GM12878 (cell line): ENCODE measurements around the gene HPSE2. TPM values are rescaled to one million over a fixed set of nuclear protein-coding genes. Genes with fewer than 3 reads are reported as not detected.

Experiments used
- ATAC-seq: fragments of 200-7000 bp; cut with Tn5 transposase; 3 replicates; pipeline ENCODE4 v1.9.1; 2020; ENCODE audit warnings: mild to moderate bottlenecking, moderate library complexity
- BruUV-seq: library from RNA; stranded (reverse); fragments of 400-500 nt; replicated peaks from 2 replicates; lab custom pipeline; 2021; lab: Mats Ljungman, UMichigan
- CTCF ChIA-PET: fragments of 300-600 bp; sonication (Branson Sonifier 250); formaldehyde crosslinking; extraction: SDS; loops from one replicate; lab custom pipeline; 2021; ENCODE audit warnings: inconsistent platforms; lab: Yijun Ruan, JAX
- POLR2A ChIA-PET: fragments of 350-600 bp; formaldehyde crosslinking; extraction: SDS; loops from one replicate; lab custom pipeline; 2021; ENCODE audit warnings: inconsistent platforms; lab: Charles Lee
- RAD21 ChIA-PET: fragments of 300-600 bp; sonication (Branson Sonifier 250); formaldehyde crosslinking; loops from one replicate; lab custom pipeline; 2023; ENCODE audit warnings: antibody characterized with exemption; ENCODE audit not compliant: unreplicated experiment; lab: Charles Lee
- SMC1A ChIA-PET: fragments of 300-600 bp; sonication (Branson Sonifier 250); formaldehyde crosslinking; loops from one replicate; lab custom pipeline; 2023; ENCODE audit not compliant: unreplicated experiment, uncharacterized antibody; lab: Charles Lee
- DNase-seq: peaks from one replicate; pipeline ENCODE4 v3.0.0-alpha.2; 2011; ENCODE audit warnings: low read depth, low spot score
- FAIRE-seq: peaks from 3 replicates; lab custom pipeline; 2011; peaks lifted over from hg19 to GRCh38; lab: Jason Lieb, UNC
- H2AFZ ChIP-seq: 2 replicates; pipeline ENCODE4 v1.6.0; 2011; ENCODE audit warnings: low read depth, low read length, control low read depth; ENCODE audit not compliant: control insufficient read depth
- H3K27ac ChIP-seq: 2 replicates; pipeline ENCODE4 v1.5.1; 2011; ENCODE audit warnings: control low read depth; ENCODE audit not compliant: control insufficient read depth, insufficient read depth
- H3K27me3 ChIP-seq, 2 experiments: replicated peaks in 1 of 2; 2 replicates each; pipeline versions ENCODE4 v1.6.0 to v1.6.1; 2011; ENCODE audit warnings: low read length in 1 of 2; ENCODE audit not compliant: control insufficient read depth in 2 of 2, insufficient read depth in 2 of 2
- H3K36me3 ChIP-seq, 2 experiments: 2 replicates each; pipeline ENCODE4 v1.5.1; 2011; ENCODE audit warnings: low read length in 1 of 2; ENCODE audit not compliant: control insufficient read depth in 2 of 2, insufficient read depth in 2 of 2
- H3K4me1 ChIP-seq: 2 replicates; pipeline ENCODE4 v1.6.1; 2011; ENCODE audit warnings: mild to moderate bottlenecking, low read length, moderate library complexity, mixed read lengths; ENCODE audit not compliant: control insufficient read depth, insufficient read depth
- H3K4me2 ChIP-seq: 2 replicates; pipeline ENCODE4 v1.6.0; 2011; ENCODE audit warnings: control low read depth; ENCODE audit not compliant: control insufficient read depth, insufficient read depth
- H3K4me3 ChIP-seq: fragments of 200-600 bp; sonication (generic); 2 replicates; pipeline ENCODE4 v1.5.1; 2016
- H3K79me2 ChIP-seq: 2 replicates; pipeline ENCODE4 v1.6.0; 2011; ENCODE audit warnings: low read length; ENCODE audit not compliant: control insufficient read depth, insufficient read depth
- H3K9ac ChIP-seq: 2 replicates; pipeline ENCODE4 v1.8.0; 2011; ENCODE audit warnings: low read length, control low read depth, mixed read lengths; ENCODE audit not compliant: control insufficient read depth, insufficient read depth
- H3K9me3 ChIP-seq: replicated peaks from 3 replicates; pipeline ENCODE4 v1.5.1; 2011; ENCODE audit warnings: mild to moderate bottlenecking, low read length; ENCODE audit not compliant: control insufficient read depth, insufficient read depth
- H4K20me1 ChIP-seq: 2 replicates; pipeline ENCODE4 v1.6.0; 2011; ENCODE audit not compliant: control insufficient read depth, insufficient read depth
- BACH1 ChIP-seq: fragments of 450-650 bp; IDR thresholded peaks from 2 replicates; pipeline ENCODE4 v1.6.1; 2017; ENCODE audit warnings: mild to moderate bottlenecking, borderline replicate concordance
- CBX3 ChIP-seq: fragments of 200-600 bp; sonication (generic); IDR thresholded peaks from 2 replicates; pipeline ENCODE4 v1.6.1; 2016; ENCODE audit warnings: low read depth, borderline replicate concordance
- NFXL1 ChIP-seq: fragments of 450-650 bp; IDR thresholded peaks from 2 replicates; pipeline ENCODE4 v1.6.1; 2017; ENCODE audit warnings: antibody characterized with exemption, mild to moderate bottlenecking, borderline replicate concordance
- NRF1 ChIP-seq: conservative IDR thresholded peaks from 2 replicates; pipeline ENCODE4 v1.6.1; 2011; ENCODE audit warnings: mild to moderate bottlenecking, low read depth, low read length, improper control_type of control experiment
- PAX5 ChIP-seq: IDR thresholded peaks from 2 replicates; pipeline ENCODE4 v1.6.1; 2011; ENCODE audit warnings: low read depth, low read length, borderline replicate concordance
- POLR2AphosphoS2 ChIP-seq: IDR thresholded peaks from 2 replicates; pipeline ENCODE4 v1.6.1; 2011; ENCODE audit warnings: low read depth, mild to moderate bottlenecking, low read length, improper control_type of control experiment, moderate library complexity
- POU2F2 ChIP-seq: IDR thresholded peaks from 3 replicates; pipeline ENCODE4 v1.6.1; 2011; ENCODE audit warnings: low read depth, mild to moderate bottlenecking, low read length, borderline replicate concordance
- SMARCA5 ChIP-seq: fragments of 450-650 bp; IDR thresholded peaks from 2 replicates; pipeline ENCODE4 v1.6.1; 2017; ENCODE audit warnings: mild to moderate bottlenecking
- STAT1 ChIP-seq: fragments of 450-650 bp; conservative IDR thresholded peaks from 2 replicates; pipeline ENCODE4 v1.6.1; 2014; ENCODE audit warnings: antibody characterized with exemption, mild to moderate bottlenecking
- WGBS: methylation state at CpG from one replicate; pipeline ENCODE4 v1.1.6; 2016; ENCODE audit warnings: low lambda C conversion rate; ENCODE audit not compliant: insufficient replicate concordance, insufficient coverage; ENCODE audit errors: missing lambda C conversion rate; 5-methylcytosine and 5-hydroxymethylcytosine counted together
- in situ Hi-C: fragments of 300-500 bp; cut with MboI; formaldehyde crosslinking; loops from 9 replicates; pipeline ENCODE4 v1.14.3; 2018; ENCODE audit warnings: mixed read lengths
- intact Hi-C: fragments of 100-400 bp; cut with micrococcal nuclease; formaldehyde crosslinking; loops from one replicate; pipeline ENCODE4 v1.14.2; 2022; ENCODE audit not compliant: unreplicated experiment
- polyA plus RNA-seq, 11 experiments: library from polyadenylated mRNA; depleted of rRNA in 4 of 11; unstranded in 6 of 11; stranded (reverse) in 5 of 11; fragments of >200 nt; fragmentation: Nextera tagmentation in 4 of 11; fragmentation: Illumina TruSeq in 1 of 11; extraction: Ambion mirVana in 4 of 11; extraction: Trizol in 1 of 11; gene quantifications; 1 replicate in 1 of 11; 2 replicates in 10 of 11; pipeline versions ENCODE4 v1.2.1 to v1.2.3, GENCODE V29; 2011 to 2016; ENCODE audit warnings: inconsistent platforms in 2 of 11, missing spikeins in 2 of 11, low read depth in 1 of 11
- total RNA-seq, 4 experiments: library from RNA; depleted of rRNA in 3 of 4; stranded (reverse); fragments of >200 nt in 3 of 4; fragmentation: Illumina TruSeq in 1 of 4; extraction: Trizol in 1 of 4; gene quantifications; 2 replicates each; pipeline versions ENCODE4 v1.2.1 to v1.2.3, GENCODE V29; 2013 to 2021
- TF ChIP-seq, protein P1 (sequence below): fragments of 450-650 bp; IDR thresholded peaks from 2 replicates; pipeline ENCODE4 v1.6.1; 2017; ENCODE audit warnings: mild to moderate bottlenecking, moderate library complexity
- TF ChIP-seq, protein P2 (sequence below): fragments of 450-650 bp; IDR thresholded peaks from 2 replicates; pipeline ENCODE4 v1.6.1; 2017; ENCODE audit warnings: mild to moderate bottlenecking, moderate library complexity

HPSE2 gene
- total and polyA plus RNA-seq, 10 of the 15 experiments (the other 5 are each of a cell fraction or from before 2014, with no cell fraction given) = 0.06 TPM; not detected in 9

DNA sequence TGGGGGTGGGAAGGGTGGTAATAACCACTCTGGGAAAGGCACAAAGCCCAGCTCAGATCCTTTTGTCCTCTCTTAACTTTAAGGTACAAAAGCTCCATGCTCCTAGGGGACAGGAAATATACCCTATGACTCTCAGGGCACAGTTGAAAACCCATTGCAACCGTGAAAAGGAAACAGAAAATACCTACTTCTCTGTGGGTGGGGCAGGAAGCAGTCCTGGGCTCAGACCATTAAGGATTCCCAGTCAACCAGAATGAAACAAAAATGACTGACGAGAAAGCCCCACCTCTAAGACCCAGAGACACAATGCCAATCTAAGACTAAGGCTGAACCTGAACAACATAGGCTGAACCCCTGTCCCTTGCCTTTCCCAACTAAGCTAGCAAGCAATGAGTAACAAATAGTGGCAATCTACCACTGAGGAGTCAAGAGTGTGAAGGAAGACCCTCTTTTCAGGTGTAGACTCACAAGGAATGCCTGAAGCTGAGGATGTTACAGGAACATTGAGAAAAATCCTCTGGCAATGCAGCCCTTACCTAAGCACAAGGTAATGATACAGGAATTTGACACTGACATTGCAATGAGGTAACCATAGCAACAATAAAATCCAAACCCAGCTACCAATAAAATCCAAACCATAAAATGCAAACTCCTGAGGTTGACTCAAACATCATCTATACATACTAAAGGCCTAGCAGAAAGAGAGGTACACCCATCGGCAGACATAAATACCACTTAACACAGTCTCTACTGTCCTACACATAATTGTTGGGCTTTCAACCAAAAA, 380.1 kb downstream of the HPSE2 start:
- in situ Hi-C loops = no loop called here
- H4K20me1 ChIP-seq = no peaks in the 10 kb centered on the region
- H3K4me2 ChIP-seq = no peak overlapping the region
- ChIA-PET SMC1A (interaction anchor here (0.9 to 1.6 kb wide), 2 partner anchors 10 to 12 kb away, joined by 3 to 4 read pairs; no protein-coding TSS in a partner anchor), POLR2A (no interaction called here), RAD21 (no interaction called here)
- H3K27ac ChIP-seq = no peak overlapping the region
- H3K79me2 ChIP-seq = no peaks in the 10 kb centered on the region
- H3K9me3 ChIP-seq = no peaks in the 10 kb centered on the region
- FAIRE-seq = no peak
- no peak overlapping the region for H3K9ac ChIP-seq
- H3K27me3 ChIP-seq = no peaks in the 10 kb centered on the region
- H3K36me3 ChIP-seq = no peaks in the 10 kb centered on the region
- TF ChIP-seq STAT1 (no peak), NFXL1 (no peak), CBX3 (no peak), POU2F2 (no peak), NRF1 (no peak), SMARCA5 (no peak), POLR2AphosphoS2 (no peak), PAX5 (no peak), BACH1 (no peak)
- TF ChIP-seq, protein P1, sequence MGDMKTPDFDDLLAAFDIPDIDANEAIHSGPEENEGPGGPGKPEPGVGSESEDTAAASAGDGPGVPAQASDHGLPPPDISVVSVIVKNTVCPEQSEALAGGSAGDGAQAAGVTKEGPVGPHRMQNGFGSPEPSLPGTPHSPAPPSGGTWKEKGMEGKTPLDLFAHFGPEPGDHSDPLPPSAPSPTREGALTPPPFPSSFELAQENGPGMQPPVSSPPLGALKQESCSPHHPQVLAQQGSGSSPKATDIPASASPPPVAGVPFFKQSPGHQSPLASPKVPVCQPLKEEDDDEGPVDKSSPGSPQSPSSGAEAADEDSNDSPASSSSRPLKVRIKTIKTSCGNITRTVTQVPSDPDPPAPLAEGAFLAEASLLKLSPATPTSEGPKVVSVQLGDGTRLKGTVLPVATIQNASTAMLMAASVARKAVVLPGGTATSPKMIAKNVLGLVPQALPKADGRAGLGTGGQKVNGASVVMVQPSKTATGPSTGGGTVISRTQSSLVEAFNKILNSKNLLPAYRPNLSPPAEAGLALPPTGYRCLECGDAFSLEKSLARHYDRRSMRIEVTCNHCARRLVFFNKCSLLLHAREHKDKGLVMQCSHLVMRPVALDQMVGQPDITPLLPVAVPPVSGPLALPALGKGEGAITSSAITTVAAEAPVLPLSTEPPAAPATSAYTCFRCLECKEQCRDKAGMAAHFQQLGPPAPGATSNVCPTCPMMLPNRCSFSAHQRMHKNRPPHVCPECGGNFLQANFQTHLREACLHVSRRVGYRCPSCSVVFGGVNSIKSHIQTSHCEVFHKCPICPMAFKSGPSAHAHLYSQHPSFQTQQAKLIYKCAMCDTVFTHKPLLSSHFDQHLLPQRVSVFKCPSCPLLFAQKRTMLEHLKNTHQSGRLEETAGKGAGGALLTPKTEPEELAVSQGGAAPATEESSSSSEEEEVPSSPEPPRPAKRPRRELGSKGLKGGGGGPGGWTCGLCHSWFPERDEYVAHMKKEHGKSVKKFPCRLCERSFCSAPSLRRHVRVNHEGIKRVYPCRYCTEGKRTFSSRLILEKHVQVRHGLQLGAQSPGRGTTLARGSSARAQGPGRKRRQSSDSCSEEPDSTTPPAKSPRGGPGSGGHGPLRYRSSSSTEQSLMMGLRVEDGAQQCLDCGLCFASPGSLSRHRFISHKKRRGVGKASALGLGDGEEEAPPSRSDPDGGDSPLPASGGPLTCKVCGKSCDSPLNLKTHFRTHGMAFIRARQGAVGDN = no peak
- TF ChIP-seq, protein P2, sequence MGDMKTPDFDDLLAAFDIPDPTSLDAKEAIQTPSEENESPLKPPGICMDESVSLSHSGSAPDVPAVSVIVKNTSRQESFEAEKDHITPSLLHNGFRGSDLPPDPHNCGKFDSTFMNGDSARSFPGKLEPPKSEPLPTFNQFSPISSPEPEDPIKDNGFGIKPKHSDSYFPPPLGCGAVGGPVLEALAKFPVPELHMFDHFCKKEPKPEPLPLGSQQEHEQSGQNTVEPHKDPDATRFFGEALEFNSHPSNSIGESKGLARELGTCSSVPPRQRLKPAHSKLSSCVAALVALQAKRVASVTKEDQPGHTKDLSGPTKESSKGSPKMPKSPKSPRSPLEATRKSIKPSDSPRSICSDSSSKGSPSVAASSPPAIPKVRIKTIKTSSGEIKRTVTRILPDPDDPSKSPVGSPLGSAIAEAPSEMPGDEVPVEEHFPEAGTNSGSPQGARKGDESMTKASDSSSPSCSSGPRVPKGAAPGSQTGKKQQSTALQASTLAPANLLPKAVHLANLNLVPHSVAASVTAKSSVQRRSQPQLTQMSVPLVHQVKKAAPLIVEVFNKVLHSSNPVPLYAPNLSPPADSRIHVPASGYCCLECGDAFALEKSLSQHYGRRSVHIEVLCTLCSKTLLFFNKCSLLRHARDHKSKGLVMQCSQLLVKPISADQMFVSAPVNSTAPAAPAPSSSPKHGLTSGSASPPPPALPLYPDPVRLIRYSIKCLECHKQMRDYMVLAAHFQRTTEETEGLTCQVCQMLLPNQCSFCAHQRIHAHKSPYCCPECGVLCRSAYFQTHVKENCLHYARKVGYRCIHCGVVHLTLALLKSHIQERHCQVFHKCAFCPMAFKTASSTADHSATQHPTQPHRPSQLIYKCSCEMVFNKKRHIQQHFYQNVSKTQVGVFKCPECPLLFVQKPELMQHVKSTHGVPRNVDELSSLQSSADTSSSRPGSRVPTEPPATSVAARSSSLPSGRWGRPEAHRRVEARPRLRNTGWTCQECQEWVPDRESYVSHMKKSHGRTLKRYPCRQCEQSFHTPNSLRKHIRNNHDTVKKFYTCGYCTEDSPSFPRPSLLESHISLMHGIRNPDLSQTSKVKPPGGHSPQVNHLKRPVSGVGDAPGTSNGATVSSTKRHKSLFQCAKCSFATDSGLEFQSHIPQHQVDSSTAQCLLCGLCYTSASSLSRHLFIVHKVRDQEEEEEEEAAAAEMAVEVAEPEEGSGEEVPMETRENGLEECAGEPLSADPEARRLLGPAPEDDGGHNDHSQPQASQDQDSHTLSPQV = no peak
- TF ChIP-seq, all 136 proteins: peak for 0
- H3K4me1 ChIP-seq = no peaks in the 10 kb centered on the region
- 40% methylated on average over 3 of the region's 3 CpGs for WGBS
- no peak overlapping the region; the same call in 1 of the 2 replicates for H2AFZ ChIP-seq
- DNase-seq (no peak), ATAC-seq (peak; percentile 40)
- CTCF ChIA-PET = interaction anchor here (0.9 to 1.5 kb wide), 2 partner anchors 28 to 391 kb away, joined by 3 to 4 read pairs; no protein-coding TSS in a partner anchor
- intact Hi-C loops = loop anchor here (10.0 kb wide), 1 partner anchor 389 kb away; no protein-coding TSS in a partner anchor
- H3K4me3 ChIP-seq = no peak overlapping the region
- no TSS peak for BruUV-seq
